C4-2B (cell line): Measurements from ENCODE around the gene VPS26A.

Source experiments
- ZFX ChIP-seq: fragments of 450-650 bp; IDR thresholded peaks from 2 replicates; pipeline ENCODE4 v1.6.1; 2017
- TF ChIP-seq, protein P1 (sequence below): fragments of 450-650 bp; conservative IDR thresholded peaks from 2 replicates; pipeline ENCODE4 v1.5.1; 2017; ENCODE audit warnings: mild to moderate bottlenecking

DNA sequence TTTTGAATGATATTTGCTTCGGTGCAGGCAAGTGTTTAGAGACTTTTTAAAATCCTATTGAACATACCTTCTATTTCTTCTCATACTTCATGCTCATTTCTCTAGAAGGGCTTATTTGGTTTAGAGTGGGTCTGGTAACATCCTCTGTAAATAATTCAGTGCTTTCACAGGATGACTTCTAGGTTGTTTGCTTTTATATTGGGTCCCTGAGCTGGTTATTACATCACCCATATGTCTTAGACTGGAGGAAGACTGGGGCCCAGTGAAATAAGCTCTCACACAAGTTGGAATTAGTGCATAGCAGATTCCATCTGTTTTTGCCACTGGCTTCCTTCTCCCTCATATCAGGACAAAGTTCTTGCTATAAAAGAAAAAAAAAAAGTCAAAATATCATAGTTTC, 62.5 kb downstream of the VPS26A start:
- TF ChIP-seq, protein P1, sequence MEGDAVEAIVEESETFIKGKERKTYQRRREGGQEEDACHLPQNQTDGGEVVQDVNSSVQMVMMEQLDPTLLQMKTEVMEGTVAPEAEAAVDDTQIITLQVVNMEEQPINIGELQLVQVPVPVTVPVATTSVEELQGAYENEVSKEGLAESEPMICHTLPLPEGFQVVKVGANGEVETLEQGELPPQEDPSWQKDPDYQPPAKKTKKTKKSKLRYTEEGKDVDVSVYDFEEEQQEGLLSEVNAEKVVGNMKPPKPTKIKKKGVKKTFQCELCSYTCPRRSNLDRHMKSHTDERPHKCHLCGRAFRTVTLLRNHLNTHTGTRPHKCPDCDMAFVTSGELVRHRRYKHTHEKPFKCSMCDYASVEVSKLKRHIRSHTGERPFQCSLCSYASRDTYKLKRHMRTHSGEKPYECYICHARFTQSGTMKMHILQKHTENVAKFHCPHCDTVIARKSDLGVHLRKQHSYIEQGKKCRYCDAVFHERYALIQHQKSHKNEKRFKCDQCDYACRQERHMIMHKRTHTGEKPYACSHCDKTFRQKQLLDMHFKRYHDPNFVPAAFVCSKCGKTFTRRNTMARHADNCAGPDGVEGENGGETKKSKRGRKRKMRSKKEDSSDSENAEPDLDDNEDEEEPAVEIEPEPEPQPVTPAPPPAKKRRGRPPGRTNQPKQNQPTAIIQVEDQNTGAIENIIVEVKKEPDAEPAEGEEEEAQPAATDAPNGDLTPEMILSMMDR, result no peak
- TF ChIP-seq ZFX, result no peak
